Kasumi-1 (cell line): ENCODE measurements around the gene NSL1.
A peak's percentile ranks its signal among the peaks of the same experiment; 100 is the strongest.

Experiments
- DNase-seq, 2 experiments: peaks; one replicate each; lab custom pipeline; 2025; lab: John Stamatoyannopoulos, UW

NSL1 gene

DNA sequence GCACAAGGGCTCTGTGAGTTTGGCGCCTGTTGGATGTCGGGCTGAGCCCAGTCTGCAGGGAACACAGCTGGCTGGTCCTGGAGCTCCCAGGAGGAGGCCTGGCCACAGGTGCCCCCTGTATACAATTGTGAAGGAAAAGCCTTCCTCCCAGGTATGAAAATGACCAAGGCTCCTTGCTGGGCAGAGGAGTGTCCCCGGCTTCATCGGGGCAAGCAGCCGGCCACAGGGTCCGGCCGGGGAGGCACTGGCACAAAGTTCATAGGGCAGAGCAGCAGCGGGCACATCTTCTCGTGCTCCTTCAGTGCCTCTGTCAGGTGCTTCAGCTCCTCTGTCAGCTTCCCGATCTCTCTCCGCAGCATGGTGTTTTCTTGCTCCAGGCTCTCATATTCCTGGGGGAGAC, 105.0 kb downstream of the NSL1 start:
- DNase-seq, result no peak

DNA sequence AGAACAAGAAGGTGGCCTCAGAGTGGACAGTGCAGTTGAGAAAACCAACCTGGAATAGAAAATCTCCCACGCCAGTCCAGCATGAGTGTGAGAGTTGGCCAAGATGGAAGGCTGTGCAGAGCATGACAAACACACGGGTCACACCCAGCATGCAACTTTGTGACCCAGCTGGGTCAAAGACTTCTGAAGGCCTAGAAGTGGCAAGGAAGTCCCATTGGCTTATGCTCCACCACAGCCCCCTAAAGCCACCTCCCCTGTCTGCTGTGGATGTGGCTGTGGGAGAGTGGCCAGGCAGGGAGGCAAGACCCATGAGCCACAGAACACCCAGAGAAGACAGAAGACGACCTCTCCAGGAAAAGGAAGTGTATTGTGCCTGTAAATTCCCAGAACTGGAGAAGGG, 105.5 kb downstream of the NSL1 start:
- no peak for DNase-seq

DNA sequence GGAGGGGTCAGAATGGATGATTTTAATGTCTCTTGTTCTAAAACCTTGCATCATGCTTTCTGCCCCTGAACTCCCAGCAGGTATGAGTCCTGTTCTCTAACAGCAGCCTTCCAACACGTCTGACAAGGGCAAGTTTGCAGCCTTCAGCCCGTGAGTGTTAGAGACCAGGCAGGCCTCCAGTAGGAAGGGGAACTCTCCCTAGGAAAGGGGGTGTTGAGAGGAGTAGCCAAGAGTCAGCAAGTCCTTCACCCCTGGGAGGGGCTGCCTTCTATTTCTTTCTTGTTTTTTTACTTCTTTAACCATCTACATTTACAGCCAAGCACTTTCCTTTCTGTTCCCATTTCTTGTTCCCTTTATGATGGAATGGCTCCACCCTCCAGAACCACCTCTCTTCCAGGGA, 106.1 kb downstream of the NSL1 start:
- DNase-seq, result no peak

DNA sequence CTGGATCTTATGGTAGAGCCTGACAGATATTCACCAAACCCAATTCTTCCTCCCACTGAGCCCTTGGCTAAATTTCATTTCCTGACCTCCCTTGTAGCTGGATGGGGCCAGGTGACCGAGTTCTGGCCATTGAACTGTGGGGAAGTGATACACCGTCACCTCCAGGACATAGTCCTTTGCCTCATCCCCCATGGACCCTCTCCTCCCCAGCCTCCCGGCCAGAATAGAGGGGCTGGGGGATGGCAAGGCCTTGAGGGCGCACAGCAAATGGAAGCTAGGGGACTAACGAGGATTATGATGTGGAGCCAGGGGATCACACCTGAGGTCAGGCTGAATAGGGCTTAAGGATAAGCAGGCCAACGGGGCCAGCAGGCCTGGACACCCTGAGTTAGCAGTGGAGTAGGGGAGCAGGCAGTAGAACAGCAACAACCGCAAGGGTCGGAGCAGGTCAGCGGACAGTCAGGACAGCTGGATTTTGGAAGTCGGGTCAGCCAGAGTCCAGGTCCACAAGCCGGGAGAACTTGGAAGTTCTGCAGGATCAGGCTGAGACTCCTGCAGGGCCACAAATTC, 107.0 kb downstream of the NSL1 start:
- no peak for DNase-seq

DNA sequence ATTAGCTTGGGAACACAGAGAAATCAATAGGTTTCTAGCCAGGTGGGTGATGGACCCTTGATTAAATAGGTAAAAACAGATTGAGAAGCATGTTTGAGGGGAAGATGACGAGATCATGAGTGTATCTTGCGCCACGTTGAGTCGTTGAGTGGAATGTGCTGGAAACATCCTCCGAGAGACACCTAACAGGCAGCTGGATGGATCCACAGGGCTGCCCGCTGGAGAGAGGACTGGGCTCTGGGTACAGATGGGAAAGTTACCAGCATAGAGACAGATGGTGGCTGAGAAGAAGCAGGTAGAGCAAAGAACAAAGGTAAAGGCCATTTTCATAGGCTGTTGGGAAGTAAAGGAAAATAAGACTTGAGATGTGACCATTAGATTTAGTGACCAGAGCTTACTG, 107.5 kb downstream of the NSL1 start:
- no peak for DNase-seq

DNA sequence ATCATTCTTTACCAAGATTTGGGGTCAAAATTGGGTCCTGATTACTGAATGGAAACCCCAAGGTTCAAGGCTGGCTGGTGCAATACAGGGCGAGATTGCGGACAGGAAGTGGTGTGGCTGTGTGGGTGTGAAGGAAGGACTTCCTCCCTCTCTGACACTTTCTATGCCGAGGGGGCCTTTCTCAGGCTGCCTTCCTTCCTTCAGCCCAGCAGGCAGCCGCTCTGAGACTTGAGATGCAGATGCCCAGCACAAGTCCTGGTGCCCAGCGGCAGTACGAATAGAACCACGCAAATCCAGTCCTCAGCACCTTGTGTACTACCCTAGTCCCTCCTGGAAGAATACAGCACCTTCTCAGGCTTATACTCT, 108.2 kb downstream of the NSL1 start:
- peak; percentile 21 to 39 for DNase-seq

DNA sequence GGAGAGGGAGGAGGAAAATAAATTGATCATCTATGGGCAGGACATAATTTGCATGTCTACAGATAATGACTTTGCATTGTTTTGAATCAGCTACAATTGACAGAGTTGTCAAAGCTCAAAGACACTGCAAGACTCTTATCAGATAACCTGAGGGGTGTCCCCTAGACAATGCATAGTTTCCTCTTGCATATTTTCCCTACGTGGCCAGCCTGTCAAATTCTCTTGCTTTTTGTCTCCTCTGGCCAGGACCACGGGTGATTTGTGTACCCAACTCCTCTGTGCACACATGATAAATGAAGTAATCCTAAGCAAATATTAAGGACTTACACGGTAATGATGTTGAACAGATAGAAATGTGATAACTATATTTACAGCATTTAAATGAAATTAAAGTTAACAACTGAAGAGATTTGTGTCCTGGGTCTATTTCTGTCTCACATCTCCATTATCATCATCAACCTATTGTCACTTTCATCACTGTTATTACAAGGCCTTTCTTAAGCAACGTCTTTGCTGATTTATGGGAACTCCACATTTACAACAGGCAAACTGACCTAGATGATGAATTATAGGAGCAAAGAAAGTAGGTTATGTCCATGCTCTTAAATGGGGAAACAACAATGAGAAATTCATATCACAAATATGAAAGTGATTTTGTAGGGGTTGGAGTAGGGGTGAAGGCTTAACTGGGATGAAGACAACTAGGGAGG, 110.7 kb downstream of the NSL1 start:
- DNase-seq, result no peak

DNA sequence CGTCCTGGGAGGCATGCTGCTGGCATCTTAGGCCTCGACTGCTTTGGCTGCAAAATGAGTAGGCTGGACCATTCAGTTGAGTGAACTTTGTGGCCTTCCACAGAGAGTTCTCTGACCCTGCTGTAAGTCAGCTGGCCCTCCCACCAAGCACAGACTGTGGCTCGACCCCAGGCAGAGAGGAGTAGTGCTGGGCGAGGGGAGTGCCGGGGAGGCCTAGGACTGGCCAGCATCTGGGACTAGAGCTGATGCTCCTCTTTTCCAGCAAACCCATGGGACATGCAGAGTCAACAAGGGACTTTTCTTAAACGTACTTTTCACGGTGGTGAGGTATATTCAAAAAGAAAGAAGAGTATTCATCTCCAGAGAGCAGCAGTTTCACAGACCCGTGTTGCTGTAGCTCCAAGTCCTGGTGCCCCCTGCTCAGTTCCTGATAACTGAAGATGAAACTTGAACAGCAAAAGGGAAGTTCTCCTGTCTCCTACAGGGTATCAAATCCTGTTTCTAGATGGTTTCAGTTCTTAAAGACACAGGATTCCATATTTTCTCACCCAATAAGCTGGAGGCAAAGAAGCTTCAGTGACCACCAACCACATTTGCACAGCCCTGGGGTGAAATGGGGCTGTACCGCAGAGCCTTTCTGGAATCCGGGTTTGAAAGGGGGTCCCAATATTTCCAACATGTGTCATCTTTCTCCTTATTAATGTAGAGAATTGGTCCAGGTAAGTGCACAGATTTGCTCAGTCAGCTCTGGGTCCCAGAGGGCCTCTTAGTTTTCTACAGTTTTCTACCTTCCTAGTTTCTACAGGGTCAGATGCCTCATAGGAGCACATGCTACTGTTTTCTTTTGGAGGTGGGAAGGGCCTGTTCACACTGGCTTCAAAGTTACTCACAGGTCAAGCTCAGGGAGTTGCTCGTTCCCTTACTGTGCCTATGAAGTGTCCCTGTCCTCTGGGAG, 112.8 kb downstream of the NSL1 start:
- no peak for DNase-seq

DNA sequence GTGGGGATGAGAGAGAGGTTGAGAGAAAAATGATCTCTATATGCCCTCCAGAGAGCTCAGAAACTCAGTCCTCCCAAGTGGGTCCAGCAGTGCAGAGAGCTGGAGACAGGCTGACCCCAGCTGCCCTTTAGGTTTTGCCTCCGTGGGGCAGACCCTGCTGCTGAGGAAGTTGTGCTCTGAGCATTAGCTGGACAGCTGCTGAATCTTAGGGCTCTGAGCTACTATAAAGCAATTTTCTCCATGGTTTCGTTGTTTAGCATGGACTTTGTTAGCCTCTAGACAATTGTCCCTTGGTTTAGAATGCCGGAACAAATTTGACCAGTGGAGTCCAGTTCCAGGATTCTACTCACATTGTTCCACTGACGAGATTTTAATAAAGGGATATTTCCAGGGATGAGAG, 114.0 kb downstream of the NSL1 start:
- DNase-seq, result no peak

DNA sequence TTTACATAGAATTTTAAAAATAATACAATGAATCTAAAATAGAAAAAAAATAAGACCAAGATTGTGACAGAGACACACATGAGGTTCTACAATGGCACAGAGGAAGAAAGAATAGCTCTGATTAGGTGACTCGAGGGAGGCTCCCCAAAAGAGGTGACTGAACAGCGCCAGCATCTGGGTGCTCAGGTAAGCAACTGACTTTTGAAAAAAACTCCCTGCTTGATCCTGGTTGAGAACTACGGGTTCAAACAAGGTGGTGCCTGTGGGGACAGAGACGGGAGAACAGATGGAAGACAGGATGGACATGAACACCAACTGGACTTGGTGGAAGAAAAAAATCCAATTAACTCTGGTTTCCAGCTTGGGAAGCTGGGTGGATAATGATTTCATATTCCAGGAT, 114.4 kb downstream of the NSL1 start:
- no peak for DNase-seq
